NCI-H2107 (cell line): Measurements from ENCODE around the gene CD109.
A peak's percentile ranks its signal among the peaks of the same experiment; 100 is the strongest.
"Not testable (repeated sequence)": the region's sequence is repeated elsewhere in the genome, so short reads cannot be mapped to it uniquely, and the experiment has no call there.

Experiments used
- DNase-seq: peaks from one replicate; lab custom pipeline; 2025; lab: John Stamatoyannopoulos, UW

The CD109 gene

DNA sequence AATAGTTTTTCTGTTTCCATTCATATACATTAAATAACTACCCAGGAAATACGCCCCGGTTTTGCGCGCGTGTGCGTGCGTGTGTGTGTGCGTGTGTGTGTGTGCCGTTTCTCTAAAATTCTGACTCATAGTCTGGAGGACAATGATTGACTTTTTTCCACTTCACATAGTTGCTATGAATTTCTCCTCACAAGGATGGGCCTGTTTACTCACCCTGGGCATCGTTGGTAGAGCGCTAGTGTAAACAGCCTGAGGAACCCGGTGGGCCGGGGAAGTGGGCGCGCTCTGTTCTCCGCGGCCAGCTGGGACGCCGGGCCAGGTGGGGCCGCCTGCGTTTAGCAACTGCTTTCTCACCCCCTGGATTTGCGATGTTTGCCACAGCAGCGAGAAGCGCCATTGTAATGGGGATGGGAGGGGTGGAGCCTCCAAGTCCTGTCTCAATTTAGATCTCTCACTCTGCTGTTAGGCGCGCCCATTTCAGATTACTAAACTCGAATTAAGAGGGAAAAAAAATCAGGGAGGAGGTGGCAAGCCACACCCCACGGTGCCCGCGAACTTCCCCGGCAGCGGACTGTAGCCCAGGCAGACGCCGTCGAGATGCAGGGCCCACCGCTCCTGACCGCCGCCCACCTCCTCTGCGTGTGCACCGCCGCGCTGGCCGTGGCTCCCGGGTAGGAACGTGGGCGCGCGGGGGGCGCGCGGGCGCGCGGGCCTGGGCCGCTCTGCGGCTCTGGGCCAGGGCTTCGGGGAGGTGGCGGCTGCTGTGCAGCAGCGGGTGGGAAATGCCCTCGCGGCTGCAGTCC lies at the start of gene CD109:
Gene CD109 (plus strand): TSS at position 585 of the 803 bp plus-strand sequence. CDS start 13 bp downstream, at position 598.
- no peak for DNase-seq

GRCh38 chr6:73648166-73648565 lies 47.8 kb upstream of the CD109 start:
- DNase-seq: no peak

- no peak for DNase-seq
These were observed 46.2 kb upstream of the CD109 start for GRCh38 chr6:73649783-73650182.

- DNase-seq: peak; percentile 9
These were observed 43.1 kb upstream of the CD109 start for GRCh38 chr6:73652637-73653570.

DNA sequence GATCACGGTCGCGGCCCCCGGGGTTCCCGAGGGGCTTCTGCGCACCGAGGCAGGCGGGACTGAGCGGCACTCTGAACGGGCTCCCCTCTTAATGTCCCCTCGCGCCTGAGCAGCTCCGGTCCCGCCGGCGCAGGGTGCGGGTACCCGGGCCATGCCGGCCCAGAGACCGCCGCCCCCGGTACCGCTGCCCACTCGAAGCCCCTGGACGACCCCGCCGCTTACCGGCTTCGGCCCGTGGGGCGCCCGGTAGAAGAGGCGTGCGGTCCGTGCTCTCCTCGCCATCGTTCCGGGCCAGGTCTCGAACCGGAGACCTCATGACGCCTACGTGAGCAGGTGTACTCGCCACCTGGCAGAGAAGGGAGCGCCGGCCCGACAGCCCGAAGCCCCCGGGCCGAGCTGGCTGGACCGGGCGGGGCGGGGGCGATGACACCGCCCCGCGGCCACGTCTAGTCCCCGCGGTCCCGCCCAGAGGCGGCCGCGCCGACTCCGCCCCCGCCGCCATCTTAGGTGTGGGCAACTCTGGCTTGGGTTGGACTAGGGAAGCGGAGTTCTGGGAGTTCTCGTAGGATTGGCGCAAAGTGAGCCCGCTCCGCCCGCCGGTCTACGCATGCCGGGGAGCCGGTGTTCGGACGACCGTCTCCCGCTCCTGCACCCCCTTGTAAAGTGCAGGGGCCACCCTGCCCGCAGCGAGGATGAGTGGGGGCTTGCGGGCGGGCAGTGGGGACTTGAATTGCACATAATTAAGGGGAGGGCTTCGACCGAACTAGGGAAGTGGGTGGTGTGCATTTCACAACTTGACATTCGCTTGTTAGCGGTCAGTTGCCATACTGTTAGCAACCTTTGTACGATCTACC lies 42.2 kb upstream of the CD109 start, which contains the start of gene SLC17A5:
Gene SLC17A5 (minus strand): TSS at position 422 of the 854 bp plus-strand sequence. CDS start 106 bp downstream, at position 316.
- peak; percentile 84 for DNase-seq

DNA sequence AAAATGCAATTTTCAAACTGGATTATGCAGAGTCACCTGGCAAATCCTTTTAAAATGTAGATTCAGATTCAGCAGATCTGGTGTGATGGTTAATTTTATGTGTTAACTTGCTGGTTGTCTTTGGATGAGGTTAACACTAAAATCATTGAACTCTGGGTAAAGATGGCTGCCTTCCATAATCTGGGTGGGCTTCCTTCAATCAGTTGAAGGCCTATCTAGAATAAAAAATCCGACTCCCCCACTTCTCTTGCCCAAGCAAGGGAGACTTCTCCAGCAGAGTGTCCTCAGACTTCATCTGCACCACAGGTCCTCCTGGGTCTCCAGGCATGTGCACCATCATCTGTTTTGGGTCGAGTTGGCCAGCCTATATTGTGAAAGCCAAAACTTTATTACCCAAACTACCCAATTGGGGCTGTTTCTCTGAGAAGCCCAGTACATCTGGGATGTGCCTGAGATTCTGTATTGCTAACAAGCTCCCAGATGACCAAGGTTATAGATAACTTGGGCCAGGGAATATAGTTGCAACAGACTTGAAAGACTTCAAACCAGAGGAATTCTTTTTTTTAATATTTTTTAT lies 40.6 kb upstream of the CD109 start:
- DNase-seq: no peak

DNA sequence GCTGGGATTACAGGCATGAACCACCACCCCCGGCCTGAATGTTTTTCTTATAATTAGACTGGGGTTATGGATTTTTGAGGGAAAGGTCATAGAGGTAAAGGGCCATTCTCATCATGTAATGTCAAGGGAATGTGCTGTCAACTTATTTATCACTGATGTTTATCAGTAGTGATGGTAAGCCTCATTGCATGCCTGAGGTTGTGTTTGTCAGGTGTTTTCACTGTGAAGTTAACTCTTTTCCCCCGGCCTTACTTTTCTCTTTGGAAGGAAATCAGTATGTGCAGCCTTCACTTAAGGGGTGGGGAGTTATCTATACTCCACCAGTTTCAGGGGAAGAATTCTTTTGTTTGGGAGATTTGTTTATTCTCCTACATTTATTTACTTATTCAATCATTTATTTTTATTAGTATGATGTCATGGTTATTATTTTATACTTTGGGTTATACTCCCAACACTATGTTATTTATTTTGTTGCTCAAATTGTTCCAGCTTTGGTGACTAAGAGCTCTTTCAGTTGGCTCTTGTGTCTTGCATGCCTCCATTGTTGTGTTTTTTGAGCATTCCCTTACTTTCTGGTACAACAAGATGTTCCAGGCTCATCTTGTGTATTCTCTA lies 39.4 kb upstream of the CD109 start:
- DNase-seq: no peak

- DNase-seq: no peak
These were observed 38.8 kb upstream of the CD109 start for GRCh38 chr6:73657201-73657600.

DNA sequence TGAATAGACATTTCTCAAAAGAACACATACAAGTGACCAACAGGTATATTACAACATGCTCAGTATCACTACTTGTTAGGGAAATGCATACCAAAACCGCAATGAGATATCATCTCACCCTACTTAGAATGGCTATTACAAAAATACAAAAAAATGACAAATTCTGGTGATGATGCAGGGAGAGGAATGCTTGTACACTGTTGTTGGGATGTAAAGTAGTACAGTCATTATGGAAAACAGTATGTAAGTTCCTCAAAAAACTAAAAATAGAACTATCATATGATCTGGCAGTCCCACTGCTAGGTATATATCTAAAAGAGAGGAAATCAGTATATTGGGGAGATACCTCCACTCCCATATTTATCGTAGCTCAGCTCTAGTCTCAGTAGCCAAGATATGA lies 31.3 kb upstream of the CD109 start:
- DNase-seq: no peak

DNA sequence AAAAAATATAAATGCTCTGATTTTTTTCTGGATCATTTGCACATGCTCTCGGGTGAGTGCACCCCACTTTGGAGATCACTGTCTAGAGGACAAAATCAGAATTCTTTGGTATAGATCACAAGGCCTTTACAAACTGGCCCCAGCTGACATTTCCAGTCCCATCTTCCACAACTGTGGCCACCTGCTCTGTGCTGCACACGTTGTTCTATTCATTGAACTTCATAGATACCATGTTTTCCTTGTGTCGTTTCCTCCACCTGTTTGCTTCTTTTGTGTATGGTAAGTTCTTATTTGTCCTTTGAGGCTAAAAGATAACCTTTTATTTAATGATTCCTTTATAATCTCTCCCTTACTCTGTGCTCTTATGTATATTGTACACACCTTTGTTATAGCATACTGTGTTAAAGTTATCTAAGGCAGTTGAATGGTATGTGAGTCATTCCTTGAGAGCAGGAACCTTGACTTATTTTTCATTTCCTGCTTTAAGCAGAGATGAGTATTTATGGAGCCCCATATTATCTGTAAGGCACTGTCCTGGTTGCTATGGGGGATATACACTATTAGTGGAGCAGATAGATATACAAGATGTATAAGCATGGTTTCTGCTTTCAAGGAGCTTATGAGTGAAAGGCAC lies 30.2 kb upstream of the CD109 start:
- DNase-seq: no peak

GRCh38 chr6:73666393-73666792 lies 29.6 kb upstream of the CD109 start:
- no peak for DNase-seq

GRCh38 chr6:73667798-73668197 lies 28.2 kb upstream of the CD109 start:
- DNase-seq: no peak

GRCh38 chr6:73669005-73669404 lies 27.0 kb upstream of the CD109 start:
- no peak for DNase-seq

GRCh38 chr6:73671911-73672685 lies 23.9 kb upstream of the CD109 start:
- no peak for DNase-seq

GRCh38 chr6:73675466-73676098 lies 20.4 kb upstream of the CD109 start:
- DNase-seq: peak; percentile 7

DNA sequence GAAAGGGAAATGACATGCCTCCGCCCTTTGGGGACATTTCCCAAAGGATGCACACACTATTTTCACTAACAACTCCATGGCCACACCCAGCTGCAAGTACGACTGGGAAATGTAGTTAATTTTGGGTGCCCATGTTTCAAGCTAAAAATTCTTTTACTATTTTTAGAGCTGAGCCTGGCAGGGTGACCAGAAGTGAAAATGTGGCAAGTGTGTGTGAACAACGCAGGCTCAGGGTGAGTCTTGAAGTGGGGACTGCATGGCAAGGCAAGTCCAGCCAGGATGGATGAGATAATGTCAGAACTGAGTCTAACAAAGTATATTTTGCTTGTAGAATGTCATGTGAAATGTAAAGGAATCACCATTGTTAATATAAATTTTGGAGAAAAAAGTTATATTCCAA lies 17.0 kb upstream of the CD109 start:
- no peak for DNase-seq

GRCh38 chr6:73679846-73680245 lies 16.2 kb upstream of the CD109 start:
- not testable (repeated sequence) for DNase-seq

DNA sequence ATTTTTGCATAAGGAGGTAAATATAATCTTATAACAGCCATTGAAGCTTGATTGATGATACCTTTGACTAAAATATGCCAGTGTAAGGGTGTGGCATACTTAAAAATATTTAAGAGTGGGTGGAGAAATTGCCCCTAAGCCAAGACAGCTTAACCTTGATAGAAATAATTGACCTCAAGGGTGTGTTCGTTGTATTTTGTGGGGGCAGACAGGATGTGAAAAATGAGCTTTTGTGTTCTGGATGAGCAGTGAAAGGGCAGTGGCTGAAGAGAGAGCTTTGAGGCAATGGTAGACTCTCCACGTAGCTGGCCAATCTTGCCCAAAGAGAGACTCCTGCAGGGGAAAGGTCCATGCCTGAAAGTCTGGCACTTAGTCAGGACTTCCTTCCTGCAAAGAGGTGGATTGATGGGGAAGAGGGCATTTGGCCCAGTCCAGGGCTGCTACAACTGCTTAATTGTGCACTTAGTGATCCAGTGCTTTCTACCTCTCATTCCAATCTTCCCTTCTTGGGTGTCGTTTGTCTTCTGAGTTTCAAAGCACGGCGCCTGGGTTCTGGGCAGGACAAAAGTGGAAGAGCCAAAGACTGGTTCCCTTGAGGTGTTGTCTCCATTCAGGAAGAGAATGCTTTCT lies 15.6 kb upstream of the CD109 start:
- no peak for DNase-seq

DNA sequence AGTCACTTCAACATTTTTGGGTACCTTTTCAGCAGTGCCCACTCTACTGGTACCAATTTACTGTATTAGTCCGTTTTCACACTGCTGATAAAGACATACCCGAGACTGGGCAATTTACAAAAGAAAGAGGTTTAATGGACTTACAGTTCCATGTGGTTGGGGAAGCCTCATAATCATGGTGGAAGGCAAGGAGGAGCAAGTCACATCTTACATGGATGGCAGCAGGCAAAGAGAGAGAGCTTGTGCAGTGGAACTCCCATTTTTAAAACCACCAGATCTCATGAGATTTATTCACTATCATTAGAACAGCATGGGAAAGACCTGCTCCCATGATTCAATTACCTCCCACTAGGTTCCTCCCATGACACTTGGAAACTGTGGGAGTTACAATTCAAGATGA lies 12.4 kb upstream of the CD109 start:
- not testable (repeated sequence) for DNase-seq
